GM12878 (cell line): ENCODE results near the gene SLC15A4. TPM values are rescaled to one million over a fixed set of nuclear protein-coding genes. Genes with fewer than 3 reads are reported as not detected.

ENCODE experiments used
- BRCA1 ChIP-seq: IDR thresholded peaks from 2 replicates; pipeline ENCODE4 v1.6.1; 2011; ENCODE audit warnings: low read depth, low read length, improper control_type of control experiment
- CEBPB ChIP-seq, 2 experiments: fragments of 150-350 bp in 1 of 2; IDR thresholded peaks; 2 replicates each; pipeline ENCODE4 v1.6.1; 2012 to 2014; ENCODE audit warnings: low read depth in 2 of 2, low read length in 2 of 2, borderline replicate concordance in 1 of 2, inconsistent platforms in 1 of 2
- CHD2 ChIP-seq: IDR thresholded peaks from 2 replicates; pipeline ENCODE4 v1.6.1; 2011; ENCODE audit warnings: low read depth, low read length, improper control_type of control experiment, borderline replicate concordance
- DPF2 ChIP-seq: fragments of 450-650 bp; IDR thresholded peaks from 2 replicates; pipeline ENCODE4 v1.6.1; 2017; ENCODE audit warnings: mild to moderate bottlenecking
- ESRRA ChIP-seq: IDR thresholded peaks from 2 replicates; pipeline ENCODE4 v1.6.1; 2012; ENCODE audit warnings: mild to moderate bottlenecking, low read length, improper control_type of control experiment
- HDAC2 ChIP-seq: fragments of 200-600 bp; sonication (generic); IDR thresholded peaks from 2 replicates; pipeline ENCODE4 v1.6.1; 2017
- HDAC6 ChIP-seq: fragments of 200-600 bp; sonication (generic); IDR thresholded peaks from one replicate; pipeline ENCODE4 v1.8.0; 2017; ENCODE audit warnings: antibody characterized with exemption; ENCODE audit not compliant: unreplicated experiment
- IKZF2 ChIP-seq, 2 experiments: fragments of 450-650 bp; IDR thresholded peaks; 2 replicates each; pipeline ENCODE4 v1.6.1; 2017; ENCODE audit warnings: mild to moderate bottlenecking in 2 of 2, moderate library complexity in 2 of 2
- LARP7 ChIP-seq: fragments of 450-650 bp; IDR thresholded peaks from 2 replicates; pipeline ENCODE4 v1.6.1; 2017; ENCODE audit warnings: mild to moderate bottlenecking
- NBN ChIP-seq: fragments of 450-650 bp; IDR thresholded peaks from 2 replicates; pipeline ENCODE4 v1.6.1; 2016
- NFIC ChIP-seq: IDR thresholded peaks from 2 replicates; pipeline ENCODE4 v1.6.1; 2012; ENCODE audit warnings: low read depth, mild to moderate bottlenecking, inconsistent platforms, low read length, moderate library complexity
- POLR2AphosphoS2 ChIP-seq: IDR thresholded peaks from 2 replicates; pipeline ENCODE4 v1.6.1; 2011; ENCODE audit warnings: low read depth, mild to moderate bottlenecking, low read length, improper control_type of control experiment, moderate library complexity
- RAD21 ChIP-seq: IDR thresholded peaks from 2 replicates; pipeline ENCODE4 v1.6.1; 2011; ENCODE audit warnings: mild to moderate bottlenecking, low read depth, low read length, moderate library complexity; ENCODE audit not compliant: insufficient read depth
- RB1 ChIP-seq: fragments of 450-650 bp; formaldehyde crosslinking; IDR thresholded peaks from 2 replicates; pipeline ENCODE4 v1.6.1; 2017; ENCODE audit warnings: mild to moderate bottlenecking, borderline replicate concordance
- SMARCA5 ChIP-seq: fragments of 450-650 bp; IDR thresholded peaks from 2 replicates; pipeline ENCODE4 v1.6.1; 2017; ENCODE audit warnings: mild to moderate bottlenecking
- SP1 ChIP-seq: IDR thresholded peaks from one replicate; pipeline ENCODE4 v1.6.1; 2011; ENCODE audit warnings: low read depth, low read length
- SREBF2 ChIP-seq: IDR thresholded peaks from 2 replicates; pipeline ENCODE4 v1.6.1; 2012; ENCODE audit warnings: mild to moderate bottlenecking, low read length
- SRF ChIP-seq, 2 experiments: IDR thresholded peaks; 2 replicates each; pipeline ENCODE4 v1.6.1; 2011; ENCODE audit warnings: low read depth in 2 of 2, low read length in 2 of 2, mild to moderate bottlenecking in 1 of 2, moderate library complexity in 1 of 2
- STAT1 ChIP-seq: fragments of 450-650 bp; conservative IDR thresholded peaks from 2 replicates; pipeline ENCODE4 v1.6.1; 2014; ENCODE audit warnings: antibody characterized with exemption, mild to moderate bottlenecking
- YY1 ChIP-seq: IDR thresholded peaks from 2 replicates; pipeline ENCODE4 v1.6.1; 2011; ENCODE audit warnings: low read depth, mild to moderate bottlenecking, low read length
- ZNF207 ChIP-seq: fragments of 450-650 bp; IDR thresholded peaks from 2 replicates; pipeline ENCODE4 v1.6.1; 2014; ENCODE audit warnings: antibody characterized with exemption, mild to moderate bottlenecking, borderline replicate concordance
- polyA plus RNA-seq, 11 experiments: library from polyadenylated mRNA; depleted of rRNA in 4 of 11; unstranded in 6 of 11; stranded (reverse) in 5 of 11; fragments of >200 nt; fragmentation: Nextera tagmentation in 4 of 11; fragmentation: Illumina TruSeq in 1 of 11; extraction: Ambion mirVana in 4 of 11; extraction: Trizol in 1 of 11; gene quantifications; 1 replicate in 1 of 11; 2 replicates in 10 of 11; pipeline versions ENCODE4 v1.2.1 to v1.2.3, GENCODE V29; 2011 to 2016; ENCODE audit warnings: inconsistent platforms in 2 of 11, missing spikeins in 2 of 11, low read depth in 1 of 11
- total RNA-seq, 4 experiments: library from RNA; depleted of rRNA in 3 of 4; stranded (reverse); fragments of >200 nt in 3 of 4; fragmentation: Illumina TruSeq in 1 of 4; extraction: Trizol in 1 of 4; gene quantifications; 2 replicates each; pipeline versions ENCODE4 v1.2.1 to v1.2.3, GENCODE V29; 2013 to 2021
- TF ChIP-seq, protein P1 (sequence below): IDR thresholded peaks from 2 replicates; pipeline ENCODE4 v1.6.1; 2012; ENCODE audit warnings: improper control_type of control experiment, low read depth, low read length; ENCODE audit not compliant: insufficient replicate concordance
- TF ChIP-seq, protein P2 (sequence below): fragments of 450-650 bp; IDR thresholded peaks from 2 replicates; pipeline ENCODE4 v1.6.1; 2017; ENCODE audit warnings: low read depth, mild to moderate bottlenecking, moderate library complexity

SLC15A4 gene
- total and polyA plus RNA-seq, 10 of the 15 experiments (the other 5 are each of a cell fraction or from before 2014, with no cell fraction given) = 12.7 to 257 (median 36.6) TPM

DNA sequence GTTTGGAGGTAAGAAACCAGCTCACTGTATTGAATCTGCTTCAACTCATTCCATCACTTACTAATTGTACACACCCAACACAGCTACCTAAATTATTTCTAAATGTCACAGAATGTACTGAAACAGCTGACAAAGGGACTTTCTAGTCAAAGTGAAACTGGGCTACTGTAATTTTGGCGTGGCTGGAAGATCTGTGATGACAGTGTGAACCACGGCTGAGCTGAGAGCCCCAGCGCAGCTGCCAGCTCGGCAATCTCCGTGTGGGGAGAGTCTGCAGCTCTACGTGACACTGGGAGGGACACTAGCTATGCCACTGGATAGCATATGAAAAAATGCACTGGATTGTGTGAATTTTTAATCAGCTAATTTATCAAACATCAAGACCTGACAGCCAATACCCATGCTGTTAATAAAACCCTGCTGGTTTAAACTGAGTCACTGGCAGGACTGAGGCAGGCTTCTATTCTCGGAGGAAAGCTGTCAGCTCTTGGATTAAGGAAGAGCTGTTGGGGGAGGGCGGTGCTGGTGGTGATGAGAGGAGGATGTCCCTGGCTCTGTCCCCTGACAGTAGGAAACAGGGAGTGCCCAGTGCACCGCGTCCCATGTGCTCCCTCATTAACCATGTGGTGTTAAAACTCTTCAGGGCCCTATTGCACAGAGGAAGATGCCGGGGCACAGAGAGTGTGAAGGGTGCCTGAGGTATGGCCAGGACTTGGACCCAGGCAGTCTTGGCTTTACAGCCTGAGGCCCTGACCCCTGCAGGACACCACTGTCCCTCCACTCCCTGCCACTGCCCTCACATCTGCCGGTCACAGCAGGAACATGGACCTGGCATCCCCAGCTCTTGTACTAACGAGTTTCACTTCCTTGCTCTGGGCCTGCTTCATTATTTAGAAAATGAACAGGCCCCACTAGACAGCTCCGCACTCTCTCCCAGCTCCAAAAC is 13.3 kb downstream of the SLC15A4 start (continued):
- TF ChIP-seq NBN = 0 out of 2 replicates have a peak, but pooled peaks have one; percentile 40
- no peak for TF ChIP-seq HDAC6
- peak; percentile 73; the same call in 1 of the 2 replicates for TF ChIP-seq SMARCA5
- no peak for TF ChIP-seq SREBF2
- TF ChIP-seq IKZF2 (IDR thresholded peaks at IDR 0.05) = peak; percentile 67 to 79
- no peak for TF ChIP-seq RB1
- peak; percentile 82 for TF ChIP-seq NFIC
- peak; percentile 39 for TF ChIP-seq YY1
- TF ChIP-seq HDAC2 = no peak
- TF ChIP-seq, protein P1, sequence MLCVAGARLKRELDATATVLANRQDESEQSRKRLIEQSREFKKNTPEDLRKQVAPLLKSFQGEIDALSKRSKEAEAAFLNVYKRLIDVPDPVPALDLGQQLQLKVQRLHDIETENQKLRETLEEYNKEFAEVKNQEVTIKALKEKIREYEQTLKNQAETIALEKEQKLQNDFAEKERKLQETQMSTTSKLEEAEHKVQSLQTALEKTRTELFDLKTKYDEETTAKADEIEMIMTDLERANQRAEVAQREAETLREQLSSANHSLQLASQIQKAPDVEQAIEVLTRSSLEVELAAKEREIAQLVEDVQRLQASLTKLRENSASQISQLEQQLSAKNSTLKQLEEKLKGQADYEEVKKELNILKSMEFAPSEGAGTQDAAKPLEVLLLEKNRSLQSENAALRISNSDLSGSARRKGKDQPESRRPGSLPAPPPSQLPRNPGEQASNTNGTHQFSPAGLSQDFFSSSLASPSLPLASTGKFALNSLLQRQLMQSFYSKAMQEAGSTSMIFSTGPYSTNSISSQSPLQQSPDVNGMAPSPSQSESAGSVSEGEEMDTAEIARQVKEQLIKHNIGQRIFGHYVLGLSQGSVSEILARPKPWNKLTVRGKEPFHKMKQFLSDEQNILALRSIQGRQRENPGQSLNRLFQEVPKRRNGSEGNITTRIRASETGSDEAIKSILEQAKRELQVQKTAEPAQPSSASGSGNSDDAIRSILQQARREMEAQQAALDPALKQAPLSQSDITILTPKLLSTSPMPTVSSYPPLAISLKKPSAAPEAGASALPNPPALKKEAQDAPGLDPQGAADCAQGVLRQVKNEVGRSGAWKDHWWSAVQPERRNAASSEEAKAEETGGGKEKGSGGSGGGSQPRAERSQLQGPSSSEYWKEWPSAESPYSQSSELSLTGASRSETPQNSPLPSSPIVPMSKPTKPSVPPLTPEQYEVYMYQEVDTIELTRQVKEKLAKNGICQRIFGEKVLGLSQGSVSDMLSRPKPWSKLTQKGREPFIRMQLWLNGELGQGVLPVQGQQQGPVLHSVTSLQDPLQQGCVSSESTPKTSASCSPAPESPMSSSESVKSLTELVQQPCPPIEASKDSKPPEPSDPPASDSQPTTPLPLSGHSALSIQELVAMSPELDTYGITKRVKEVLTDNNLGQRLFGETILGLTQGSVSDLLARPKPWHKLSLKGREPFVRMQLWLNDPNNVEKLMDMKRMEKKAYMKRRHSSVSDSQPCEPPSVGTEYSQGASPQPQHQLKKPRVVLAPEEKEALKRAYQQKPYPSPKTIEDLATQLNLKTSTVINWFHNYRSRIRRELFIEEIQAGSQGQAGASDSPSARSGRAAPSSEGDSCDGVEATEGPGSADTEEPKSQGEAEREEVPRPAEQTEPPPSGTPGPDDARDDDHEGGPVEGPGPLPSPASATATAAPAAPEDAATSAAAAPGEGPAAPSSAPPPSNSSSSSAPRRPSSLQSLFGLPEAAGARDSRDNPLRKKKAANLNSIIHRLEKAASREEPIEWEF = no peak
- peak; percentile 64; the same call in 1 of the 2 replicates for TF ChIP-seq STAT1
- peak; percentile 90 for TF ChIP-seq LARP7
- TF ChIP-seq, protein P2, sequence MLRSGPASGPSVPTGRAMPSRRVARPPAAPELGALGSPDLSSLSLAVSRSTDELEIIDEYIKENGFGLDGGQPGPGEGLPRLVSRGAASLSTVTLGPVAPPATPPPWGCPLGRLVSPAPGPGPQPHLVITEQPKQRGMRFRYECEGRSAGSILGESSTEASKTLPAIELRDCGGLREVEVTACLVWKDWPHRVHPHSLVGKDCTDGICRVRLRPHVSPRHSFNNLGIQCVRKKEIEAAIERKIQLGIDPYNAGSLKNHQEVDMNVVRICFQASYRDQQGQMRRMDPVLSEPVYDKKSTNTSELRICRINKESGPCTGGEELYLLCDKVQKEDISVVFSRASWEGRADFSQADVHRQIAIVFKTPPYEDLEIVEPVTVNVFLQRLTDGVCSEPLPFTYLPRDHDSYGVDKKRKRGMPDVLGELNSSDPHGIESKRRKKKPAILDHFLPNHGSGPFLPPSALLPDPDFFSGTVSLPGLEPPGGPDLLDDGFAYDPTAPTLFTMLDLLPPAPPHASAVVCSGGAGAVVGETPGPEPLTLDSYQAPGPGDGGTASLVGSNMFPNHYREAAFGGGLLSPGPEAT = peak; percentile 90
- TF ChIP-seq SRF (IDR thresholded peaks at IDR 0.05; ENCODE audit: low read depth in 2 of 2, low read length in 2 of 2) = peak in 1 of 2 experiments; percentile 77; a peak in 1 of 4 replicates
- TF ChIP-seq POLR2AphosphoS2 = peak; percentile 74; the same call in 1 of the 2 replicates
- TF ChIP-seq CEBPB (IDR thresholded peaks at IDR 0.05; ENCODE audit: borderline replicate concordance in 1 of 2, low read depth in 2 of 2, low read length in 2 of 2) = no peak
- peak; percentile 76 for TF ChIP-seq DPF2
- TF ChIP-seq RAD21 = peak; percentile 32; the same call in 1 of the 2 replicates
- no peak for TF ChIP-seq BRCA1
- peak; percentile 56 for TF ChIP-seq SP1
- TF ChIP-seq CHD2 = peak; percentile 40
- no peak for TF ChIP-seq ESRRA
- TF ChIP-seq ZNF207 = 0 out of 2 replicates have a peak, but pooled peaks have one; percentile 27
